HepG2 (cell line): ENCODE results near the gene DDRGK1. TPM values are rescaled to one million over a fixed set of nuclear protein-coding genes. Genes with fewer than 3 reads are reported as not detected.
A peak's percentile ranks its signal among the peaks of the same experiment; 100 is the strongest.

ENCODE experiments used
- ARNTL ChIP-seq: sonication (generic); formaldehyde crosslinking; IDR thresholded peaks from 2 replicates; pipeline ENCODE4 v1.4.0; 2020; ENCODE audit warnings: mild to moderate bottlenecking, missing genetic modification reagents
- GZF1 ChIP-seq: sonication (generic); formaldehyde crosslinking; IDR thresholded peaks from 2 replicates; pipeline ENCODE4 v1.5.1; 2020; ENCODE audit warnings: mild to moderate bottlenecking, missing genetic modification reagents
- MAF1 ChIP-seq: sonication (generic); formaldehyde crosslinking; IDR thresholded peaks from 2 replicates; pipeline ENCODE4 v1.5.0; 2020; ENCODE audit warnings: missing genetic modification reagents, borderline replicate concordance
- NCOA1 ChIP-seq: sonication (generic); formaldehyde crosslinking; IDR thresholded peaks from 2 replicates; pipeline ENCODE4 v1.9.0; 2021; ENCODE audit warnings: missing genetic modification reagents
- NCOA5 ChIP-seq: sonication (generic); formaldehyde crosslinking; IDR thresholded peaks from 2 replicates; pipeline ENCODE4 v1.4.0; 2020; ENCODE audit warnings: missing genetic modification reagents
- NFIC ChIP-seq: IDR thresholded peaks from 2 replicates; pipeline ENCODE4 v1.6.1; 2012; ENCODE audit warnings: mild to moderate bottlenecking, low read length, inconsistent platforms
- NFYC ChIP-seq: IDR thresholded peaks from 2 replicates; pipeline ENCODE4 v1.6.1; 2016; ENCODE audit warnings: missing genetic modification reagents, missing compliant biosample characterization
- SIX1 ChIP-seq: sonication (generic); formaldehyde crosslinking; IDR thresholded peaks from 2 replicates; pipeline ENCODE4 v1.4.0; 2020; ENCODE audit warnings: missing genetic modification reagents, borderline replicate concordance
- SIX4 ChIP-seq: sonication (generic); formaldehyde crosslinking; IDR thresholded peaks from 2 replicates; pipeline ENCODE4 v1.4.0; 2020; ENCODE audit warnings: missing genetic modification reagents
- SNAPC5 ChIP-seq: sonication (generic); formaldehyde crosslinking; IDR thresholded peaks from 2 replicates; pipeline ENCODE4 v1.8.1; 2023; ENCODE audit warnings: mild to moderate bottlenecking, missing genetic modification reagents, borderline replicate concordance
- SOX6 ChIP-seq, 2 experiments: fragments of 450-650 bp in 1 of 2; sonication (generic) in 1 of 2; formaldehyde crosslinking in 1 of 2; IDR thresholded peaks; 2 replicates each; pipeline versions ENCODE4 v1.4.0 to v1.6.1; 2017 to 2020; ENCODE audit warnings: antibody characterized with exemption in 1 of 2, mild to moderate bottlenecking in 1 of 2, missing genetic modification reagents in 1 of 2
- ZBTB14 ChIP-seq: sonication (generic); formaldehyde crosslinking; IDR thresholded peaks from 2 replicates; pipeline ENCODE4 v1.4.0; 2020; ENCODE audit warnings: missing genetic modification reagents
- ZFP36L1 ChIP-seq: sonication (generic); formaldehyde crosslinking; IDR thresholded peaks from 2 replicates; pipeline ENCODE4 v1.8.0; 2022; ENCODE audit warnings: mild to moderate bottlenecking, missing genetic modification reagents, moderate library complexity
- ZNF275 ChIP-seq: sonication (generic); formaldehyde crosslinking; IDR thresholded peaks from 2 replicates; pipeline ENCODE4 v1.8.0; 2022; ENCODE audit warnings: missing genetic modification reagents, mild to moderate bottlenecking, inconsistent platforms, borderline replicate concordance
- ZNF343 ChIP-seq: sonication (generic); formaldehyde crosslinking; IDR thresholded peaks from 2 replicates; pipeline ENCODE4 v1.4.0; 2020; ENCODE audit warnings: mild to moderate bottlenecking, missing genetic modification reagents
- ZNF770 ChIP-seq: sonication (generic); formaldehyde crosslinking; IDR thresholded peaks from 2 replicates; pipeline ENCODE4 v1.5.0; 2020; ENCODE audit warnings: mild to moderate bottlenecking, missing genetic modification reagents
- ZNF773 ChIP-seq: sonication (generic); formaldehyde crosslinking; IDR thresholded peaks from 2 replicates; pipeline ENCODE4 v1.4.0; 2020; ENCODE audit warnings: missing genetic modification reagents, borderline replicate concordance
- polyA plus RNA-seq, 8 experiments: library from polyadenylated mRNA; depleted of rRNA in 3 of 8; stranded (reverse) in 7 of 8; unstranded in 1 of 8; fragments of >200 nt; fragmentation: Illumina TruSeq in 4 of 8; extraction: Trizol in 4 of 8; gene quantifications; 2 replicates each; pipeline versions ENCODE4 v1.2.1 to v1.2.3, GENCODE V29; 2011 to 2016; ENCODE audit warnings: low read depth in 4 of 8, missing spikeins in 1 of 8, mixed read lengths in 1 of 8; ENCODE audit not compliant: insufficient read depth in 1 of 8
- total RNA-seq, 5 experiments: library from RNA; depleted of rRNA; stranded (reverse); fragments of >200 nt; fragmentation: Illumina TruSeq; extraction: Trizol; gene quantifications; 2 replicates each; pipeline ENCODE4 v1.2.3, GENCODE V29; 2016; ENCODE audit warnings: low read depth in 1 of 5

The DDRGK1 gene
- total and polyA plus RNA-seq, 2 of the 13 experiments (the other 11 are each of a cell fraction or from before 2014, with no cell fraction given): 96.7 to 149 TPM

- TF ChIP-seq SNAPC5 (CRISPR knock-in tag) (no peak), ZNF343 (CRISPR knock-in tag) (no peak), SOX6 (IDR thresholded peaks at IDR 0.05) (no peak), SOX6 (CRISPR knock-in tag; IDR thresholded peaks at IDR 0.05) (no peak; the same call in 1 of the 2 replicates), NCOA1 (CRISPR knock-in tag) (no peak), SIX1 (CRISPR knock-in tag) (peak; percentile 14; the same call in 1 of the 2 replicates), ARNTL (CRISPR knock-in tag) (no peak), ZNF770 (CRISPR knock-in tag) (no peak), NFYC (no peak), ZFP36L1 (CRISPR knock-in tag) (0 out of 2 replicates have a peak, but pooled peaks have one; percentile 47), MAF1 (CRISPR knock-in tag) (0 out of 2 replicates have a peak, but pooled peaks have one; percentile 75), ZNF275 (CRISPR knock-in tag) (peak; percentile 51), SIX4 (CRISPR knock-in tag) (no peak; the same call in 1 of the 2 replicates), GZF1 (CRISPR knock-in tag) (peak; percentile 73; the same call in 1 of the 2 replicates), NCOA5 (CRISPR knock-in tag) (no peak), ZBTB14 (CRISPR knock-in tag) (no peak), NFIC (no peak; the same call in 1 of the 2 replicates), ZNF773 (CRISPR knock-in tag) (0 out of 2 replicates have a peak, but pooled peaks have one; percentile 28)
Measured at GRCh38 chr20:3203315-3204123, 963 bp downstream of the DDRGK1 start (continued).
